Activated T-helper 17 cell treated with anti-CD3 and anti-CD28 coated beads, Interleukin-2, amount 50 U/mL, for 72 hours (primary cell): ENCODE data around the gene HAUS3. TPM values are rescaled to one million over a fixed set of nuclear protein-coding genes. Genes with fewer than 3 reads are reported as not detected.
"Not testable (repeated sequence)": the region's sequence is repeated elsewhere in the genome, so short reads cannot be mapped to it uniquely, and the experiment has no call there.

Source experiments
- ATAC-seq: fragments of 150-1000 bp; cut with Tn5 transposase; replicated peaks from 2 replicates; pipeline ENCODE4 v1.10.0; 2021; ENCODE audit warnings: mild to moderate bottlenecking, moderate library complexity
- H3K27ac Mint-ChIP-seq: one replicate; pipeline ENCODE4 v1.8.0; 2022; ENCODE audit warnings: mixed read lengths
- H3K27me3 Mint-ChIP-seq: one replicate; pipeline ENCODE4 v1.8.0; 2022; ENCODE audit warnings: mixed read lengths
- H3K36me3 Mint-ChIP-seq: one replicate; pipeline ENCODE4 v1.8.0; 2022; ENCODE audit warnings: low read depth, mild to moderate bottlenecking, mixed read lengths
- H3K4me1 Mint-ChIP-seq: one replicate; pipeline ENCODE4 v1.8.0; 2022; ENCODE audit warnings: mixed read lengths
- H3K4me3 Mint-ChIP-seq: one replicate; pipeline ENCODE4 v1.8.0; 2022; ENCODE audit warnings: mild to moderate bottlenecking, mixed read lengths
- H3K9me3 Mint-ChIP-seq: one replicate; pipeline ENCODE4 v1.8.0; 2022; ENCODE audit warnings: mixed read lengths
- total RNA-seq, 2 donors: library from RNA; stranded (reverse); gene quantifications; one replicate each; pipeline ENCODE4 v1.2.3, GENCODE V29; 2022

The HAUS3 gene
- total RNA-seq, 2 donors from 2014 or later: 27.1 to 28.0 TPM

DNA sequence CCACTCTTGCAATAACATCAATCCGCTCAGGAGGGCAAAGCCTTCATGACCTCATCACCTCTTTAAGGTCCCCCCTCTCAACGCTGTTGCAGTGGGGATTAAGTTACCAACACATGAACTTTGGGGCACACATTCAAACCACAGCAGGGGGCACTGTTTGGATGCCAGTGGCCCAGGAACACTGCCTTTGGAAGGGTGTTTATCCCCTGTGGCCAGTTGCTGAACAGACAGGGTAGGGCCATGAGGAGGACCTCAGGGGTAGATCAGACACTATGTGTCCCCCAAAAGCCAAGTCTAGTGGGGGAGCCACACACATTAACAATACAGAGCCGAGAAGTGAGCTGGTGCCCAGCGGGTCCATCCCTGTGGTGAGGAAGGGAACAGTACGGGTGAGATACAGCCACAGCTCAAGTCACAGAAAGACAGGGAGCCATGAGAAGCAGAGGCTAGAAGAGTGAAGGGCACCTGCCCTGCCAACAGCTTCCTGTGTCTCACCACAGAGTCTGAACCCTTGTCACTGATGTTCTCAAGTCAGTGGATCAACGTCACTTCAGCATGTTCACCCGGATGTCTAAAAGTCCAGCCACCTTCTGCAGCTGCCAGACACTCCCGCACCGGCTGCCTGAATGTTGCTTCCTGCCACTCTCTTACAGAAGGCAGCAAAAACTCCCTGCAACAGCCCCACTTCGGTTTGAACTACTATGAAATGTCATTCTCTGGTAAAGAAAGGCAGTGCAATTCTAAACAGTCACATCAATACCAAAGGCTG is 39.8 kb upstream of the HAUS3 start:
- no peaks in the 10 kb centered on the region for H3K9me3 Mint-ChIP-seq
- peaks cover 30% of the 10 kb centered on the region for H3K4me1 Mint-ChIP-seq
- peak; percentile 91 for ATAC-seq
- H3K4me3 Mint-ChIP-seq: peak overlapping the region; percentile 44
- H3K36me3 Mint-ChIP-seq: no peaks in the 10 kb centered on the region
- H3K27ac Mint-ChIP-seq: peak overlapping the region; percentile 60
- H3K27me3 Mint-ChIP-seq: no peaks in the 10 kb centered on the region

DNA sequence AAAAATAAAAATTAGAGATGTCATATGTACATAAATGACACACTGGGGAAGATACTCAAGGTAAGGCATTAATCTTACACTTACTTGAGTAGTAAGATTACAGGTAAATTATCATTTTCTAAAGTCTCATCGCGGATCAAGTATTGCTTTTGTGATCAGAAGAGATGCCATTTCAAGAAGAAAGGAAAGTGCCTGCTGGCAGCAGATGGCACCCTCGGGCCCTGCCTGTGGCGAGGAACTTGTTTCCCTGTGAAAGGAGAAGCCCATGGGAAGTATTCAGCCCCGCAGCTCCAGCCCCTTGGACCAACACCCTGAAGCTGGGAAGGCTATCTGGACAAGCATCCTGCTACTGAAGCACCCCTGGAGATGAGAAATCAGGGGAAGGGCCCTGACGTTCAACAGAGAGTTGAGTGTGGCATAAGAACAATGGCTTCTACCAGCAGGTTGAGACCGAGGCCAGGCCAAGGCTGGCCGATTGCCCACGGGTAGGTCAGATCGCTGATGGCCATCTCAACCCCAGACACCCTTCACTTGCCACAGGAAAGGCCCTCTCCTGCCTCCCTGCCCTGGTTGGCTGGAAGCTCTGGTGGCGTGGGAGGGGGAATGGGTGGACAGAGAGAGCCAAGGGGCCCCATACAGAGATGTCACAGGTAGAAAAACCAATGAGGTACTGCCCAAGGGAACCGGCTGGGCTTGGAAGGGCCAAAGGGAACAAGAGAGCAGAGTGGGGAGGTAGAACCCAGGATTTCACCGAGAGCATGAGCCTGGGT is 38.8 kb upstream of the HAUS3 start:
- peak overlapping the region; percentile 60 for H3K27ac Mint-ChIP-seq
- no peaks in the 10 kb centered on the region for H3K27me3 Mint-ChIP-seq
- no peaks in the 10 kb centered on the region for H3K9me3 Mint-ChIP-seq
- no peaks in the 10 kb centered on the region for H3K36me3 Mint-ChIP-seq
- no peak for ATAC-seq
- H3K4me3 Mint-ChIP-seq: peak overlapping the region; percentile 44
- peaks cover 30% of the 10 kb centered on the region for H3K4me1 Mint-ChIP-seq

- Mint-ChIP-seq H3K36me3 (no peaks in the 10 kb centered on the region), H3K27ac (no peak overlapping the region), H3K9me3 (no peaks in the 10 kb centered on the region), H3K4me1 (peaks cover 23% of the 10 kb centered on the region), H3K4me3 (no peak overlapping the region), H3K27me3 (no peaks in the 10 kb centered on the region)
- no peak for ATAC-seq
Measured at GRCh38 chr4:2277956-2278355, 36.0 kb upstream of the HAUS3 start.

- Mint-ChIP-seq H3K36me3 (no peaks in the 10 kb centered on the region), H3K4me3 (no peak overlapping the region), H3K4me1 (peaks cover 11% of the 10 kb centered on the region), H3K27me3 (no peaks in the 10 kb centered on the region), H3K9me3 (no peaks in the 10 kb centered on the region), H3K27ac (no peak overlapping the region)
- no peak for ATAC-seq
Measured at GRCh38 chr4:2276581-2277325, 34.8 kb upstream of the HAUS3 start.

GRCh38 chr4:2275546-2276251 is 33.8 kb upstream of the HAUS3 start:
- no peaks in the 10 kb centered on the region for H3K36me3 Mint-ChIP-seq
- no peaks in the 10 kb centered on the region for H3K27me3 Mint-ChIP-seq
- ATAC-seq: no peak
- H3K4me1 Mint-ChIP-seq: peaks cover under 1% of the 10 kb centered on the region
- no peaks in the 10 kb centered on the region for H3K9me3 Mint-ChIP-seq
- no peak overlapping the region for H3K27ac Mint-ChIP-seq
- H3K4me3 Mint-ChIP-seq: no peak overlapping the region

DNA sequence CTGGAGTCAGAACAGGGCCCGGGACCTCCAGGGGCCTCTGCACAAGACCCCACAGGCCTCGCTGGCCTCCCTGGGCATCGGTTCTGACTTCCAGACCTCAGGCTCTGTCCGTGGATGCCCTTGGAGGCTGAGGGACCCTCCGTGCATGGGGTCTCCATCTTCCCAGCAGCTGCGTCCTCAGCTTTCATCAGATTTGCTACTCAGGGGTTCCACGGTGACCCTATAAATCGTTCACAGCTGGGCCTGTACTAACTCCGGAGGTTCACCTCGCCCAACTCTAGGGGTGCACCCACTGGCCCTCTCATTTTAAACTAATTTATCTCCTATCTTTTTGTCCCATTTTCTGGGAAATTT is 33.1 kb upstream of the HAUS3 start:
- H3K9me3 Mint-ChIP-seq, H3K36me3 Mint-ChIP-seq, H3K27me3 Mint-ChIP-seq, H3K4me3 Mint-ChIP-seq, ATAC-seq, H3K27ac Mint-ChIP-seq, H3K4me1 Mint-ChIP-seq: not testable (repeated sequence)

- H3K27ac Mint-ChIP-seq: no peak overlapping the region
- no peak for ATAC-seq
- H3K4me1 Mint-ChIP-seq: no peaks in the 10 kb centered on the region
Measured at GRCh38 chr4:2274320-2275043, 32.6 kb upstream of the HAUS3 start.

GRCh38 chr4:2273657-2274319 is 31.9 kb upstream of the HAUS3 start:
- no peak for ATAC-seq
- Mint-ChIP-seq H3K27ac (no peak overlapping the region), H3K27me3 (no peaks in the 10 kb centered on the region), H3K36me3 (no peaks in the 10 kb centered on the region), H3K4me3 (no peak overlapping the region), H3K9me3 (no peaks in the 10 kb centered on the region), H3K4me1 (no peaks in the 10 kb centered on the region)

More at GRCh38 chr4:2274320-2275043, 32.6 kb upstream of the HAUS3 start:
- H3K9me3 Mint-ChIP-seq: no peaks in the 10 kb centered on the region
- H3K27me3 Mint-ChIP-seq: no peaks in the 10 kb centered on the region
- no peak overlapping the region for H3K4me3 Mint-ChIP-seq
- H3K36me3 Mint-ChIP-seq: no peaks in the 10 kb centered on the region

GRCh38 chr4:2273221-2273620 is 31.3 kb upstream of the HAUS3 start:
- H3K9me3 Mint-ChIP-seq: no peaks in the 10 kb centered on the region
- H3K36me3 Mint-ChIP-seq: no peaks in the 10 kb centered on the region
- H3K4me3 Mint-ChIP-seq: no peak overlapping the region
- H3K27me3 Mint-ChIP-seq: no peaks in the 10 kb centered on the region
- no peaks in the 10 kb centered on the region for H3K4me1 Mint-ChIP-seq
- no peak for ATAC-seq
- H3K27ac Mint-ChIP-seq: no peak overlapping the region

- Mint-ChIP-seq H3K4me3 (no peak overlapping the region), H3K4me1 (no peaks in the 10 kb centered on the region), H3K36me3 (no peaks in the 10 kb centered on the region), H3K27ac (no peak overlapping the region), H3K9me3 (no peaks in the 10 kb centered on the region), H3K27me3 (no peaks in the 10 kb centered on the region)
- ATAC-seq: no peak
Measured at GRCh38 chr4:2272828-2273120, 30.9 kb upstream of the HAUS3 start.

GRCh38 chr4:2272026-2272827 is 30.3 kb upstream of the HAUS3 start:
- H3K36me3 Mint-ChIP-seq: no peaks in the 10 kb centered on the region
- H3K4me1 Mint-ChIP-seq: no peaks in the 10 kb centered on the region
- no peaks in the 10 kb centered on the region for H3K9me3 Mint-ChIP-seq
- H3K27me3 Mint-ChIP-seq: no peaks in the 10 kb centered on the region
- H3K27ac Mint-ChIP-seq: no peak overlapping the region
- ATAC-seq: no peak
- no peak overlapping the region for H3K4me3 Mint-ChIP-seq

GRCh38 chr4:2271279-2272025 is 29.5 kb upstream of the HAUS3 start:
- ATAC-seq: no peak
- no peaks in the 10 kb centered on the region for H3K27me3 Mint-ChIP-seq
- no peaks in the 10 kb centered on the region for H3K9me3 Mint-ChIP-seq
- no peak overlapping the region for H3K4me3 Mint-ChIP-seq
- no peak overlapping the region for H3K27ac Mint-ChIP-seq
- H3K4me1 Mint-ChIP-seq: no peaks in the 10 kb centered on the region
- no peaks in the 10 kb centered on the region for H3K36me3 Mint-ChIP-seq
